Natural killer cell (primary cell): ENCODE measurements around the gene PAH. TPM values are rescaled to one million over a fixed set of nuclear protein-coding genes. Genes with fewer than 3 reads are reported as not detected.

Experiments used
- ATAC-seq, 3 donors: fragments of 150-1000 bp in 2 of 3; fragments of 200-7000 bp in 1 of 3; cut with Tn5 transposase; 1 replicate in 1 of 3; 2 replicates in 2 of 3; pipeline ENCODE4 v1.10.0; 2021; ENCODE audit warnings: mild to moderate bottlenecking in 2 of 3, moderate library complexity in 2 of 3
- DNase-seq, 2 donors: peaks; one replicate each; pipeline versions ENCODE4 v3.0.0 to v3.0.0-alpha.2; 2013 to 2021; ENCODE audit warnings: mixed read lengths in 1 of 2
- H3K27ac ChIP-seq: one replicate; pipeline ENCODE4 v1.5.1; 2013; ENCODE audit warnings: mild to moderate bottlenecking, low read length
- H3K27me3 ChIP-seq: one replicate; pipeline ENCODE4 v1.6.1; 2013; ENCODE audit warnings: low read length; ENCODE audit not compliant: control insufficient read depth, insufficient read depth
- H3K36me3 ChIP-seq: one replicate; pipeline ENCODE4 v1.6.1; 2013; ENCODE audit warnings: low read length; ENCODE audit not compliant: control insufficient read depth, insufficient read depth
- H3K4me1 ChIP-seq: one replicate; pipeline ENCODE4 v1.6.1; 2013; ENCODE audit warnings: low read length; ENCODE audit not compliant: control insufficient read depth, insufficient read depth
- H3K4me3 ChIP-seq: one replicate; pipeline ENCODE4 v1.5.1; 2013; ENCODE audit warnings: low read length
- H3K9me3 ChIP-seq: one replicate; pipeline ENCODE4 v1.6.1; 2013; ENCODE audit warnings: low read length; ENCODE audit not compliant: control insufficient read depth, insufficient read depth
- H3K27ac Mint-ChIP-seq, 2 donors: one replicate each; pipeline ENCODE4 v1.8.0; 2022; ENCODE audit warnings: mild to moderate bottlenecking in 2 of 2, mixed read lengths in 2 of 2, moderate library complexity in 1 of 2
- H3K27me3 Mint-ChIP-seq, 2 donors: one replicate each; pipeline ENCODE4 v1.8.0; 2022; ENCODE audit warnings: low read depth in 2 of 2, mixed read lengths in 2 of 2
- H3K36me3 Mint-ChIP-seq: one replicate; pipeline ENCODE4 v1.8.0; 2022; ENCODE audit warnings: mixed read lengths
- H3K4me1 Mint-ChIP-seq, 2 donors: one replicate each; pipeline ENCODE4 v1.8.0; 2022; ENCODE audit warnings: mixed read lengths in 2 of 2
- H3K4me3 Mint-ChIP-seq: one replicate; pipeline ENCODE4 v1.8.0; 2022; ENCODE audit warnings: mild to moderate bottlenecking, moderate library complexity, mixed read lengths
- H3K9me3 Mint-ChIP-seq, 2 donors: one replicate each; pipeline ENCODE4 v1.8.0; 2022; ENCODE audit warnings: mixed read lengths in 2 of 2
- CTCF ChIP-seq: fragments of 200-600 bp; IDR thresholded peaks from one replicate; pipeline ENCODE4 v1.8.0; 2022; ENCODE audit warnings: antibody characterized with exemption
- WGBS: methylation state at CpG from one replicate; pipeline ENCODE4 v1.1.7; 2013; ENCODE audit warnings: missing lambda C conversion rate; ENCODE audit not compliant: insufficient coverage; 5-methylcytosine and 5-hydroxymethylcytosine counted together
- intact Hi-C: fragments of 100-400 bp; cut with micrococcal nuclease; formaldehyde crosslinking; loops from one replicate; pipeline ENCODE4 v1.14.2; 2022
- total RNA-seq, 4 donors: library from RNA; stranded (reverse); fragments of 120-200 nt in 1 of 4; gene quantifications; one replicate each; pipeline versions ENCODE4 v1.2.3 to v1.2.4, GENCODE V29; 2013 to 2022

PAH gene
- total RNA-seq, 3 donors from 2014 or later (not counting 1 experiment from before 2014, with no cell fraction given), result not detected

- no peaks in the 10 kb centered on the region for H3K36me3 ChIP-seq
- H3K4me1 Mint-ChIP-seq, result no peaks in the 10 kb centered on the region
- 92% methylated on average over 1 of the region's 1 CpG for WGBS
- H3K9me3 Mint-ChIP-seq, result peaks cover 0 to 7% of the 10 kb centered on the region in 2 donors
- ATAC-seq (no peak), DNase-seq (no peak)
- no peak overlapping the region for H3K4me3 Mint-ChIP-seq
- no peaks in the 10 kb centered on the region for H3K27me3 Mint-ChIP-seq
- no peaks in the 10 kb centered on the region for H3K4me1 ChIP-seq
- no peaks in the 10 kb centered on the region for H3K9me3 ChIP-seq
- H3K27me3 ChIP-seq, result no peaks in the 10 kb centered on the region
- H3K4me3 ChIP-seq, result no peak overlapping the region
- H3K27ac ChIP-seq, result no peak overlapping the region
- intact Hi-C loops, result no loop called here
- no peaks in the 10 kb centered on the region for H3K36me3 Mint-ChIP-seq
- H3K27ac Mint-ChIP-seq, result no peak overlapping the region
- TF ChIP-seq CTCF, result no peak
Observed at GRCh38 chr12:102896067-102896466, 21.0 kb downstream of the PAH start.

DNA sequence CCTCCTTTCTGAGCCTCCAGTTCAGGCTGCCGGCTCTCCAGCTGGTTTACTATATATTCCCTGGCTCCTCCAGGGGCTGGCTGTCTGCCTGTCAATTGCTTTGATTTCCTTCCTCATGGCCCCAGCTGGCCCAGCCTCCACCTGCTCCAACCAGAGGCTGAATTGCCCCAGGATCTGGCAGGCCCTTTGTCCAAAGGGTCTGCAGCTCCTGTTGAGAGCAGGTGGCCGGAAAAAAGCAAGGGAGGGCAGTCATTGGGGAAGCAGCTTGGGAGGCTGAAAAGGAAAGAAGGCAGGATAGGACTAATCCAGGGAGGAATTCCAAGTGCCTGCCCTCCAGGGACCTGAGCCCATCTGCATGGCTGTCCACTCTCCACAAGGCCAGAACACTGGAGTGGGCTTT is 25.3 kb downstream of the PAH start:
- 57% methylated on average over 2 of the region's 2 CpGs for WGBS
- Histone ChIP-seq H3K9me3 (no peaks in the 10 kb centered on the region), H3K27ac (no peak overlapping the region), H3K36me3 (no peaks in the 10 kb centered on the region), H3K4me3 (no peak overlapping the region), H3K27me3 (no peaks in the 10 kb centered on the region), H3K4me1 (no peaks in the 10 kb centered on the region)
- DNase-seq (no peak), ATAC-seq (no peak)
- Mint-ChIP-seq H3K4me3 (no peak overlapping the region), H3K36me3 (no peaks in the 10 kb centered on the region), H3K27me3 (no peaks in the 10 kb centered on the region), H3K9me3 (peaks cover 0 to 5% of the 10 kb centered on the region in 2 donors), H3K4me1 (no peaks in the 10 kb centered on the region), H3K27ac (no peak overlapping the region)
- TF ChIP-seq CTCF, result no peak
- intact Hi-C loops, result no loop called here

DNA sequence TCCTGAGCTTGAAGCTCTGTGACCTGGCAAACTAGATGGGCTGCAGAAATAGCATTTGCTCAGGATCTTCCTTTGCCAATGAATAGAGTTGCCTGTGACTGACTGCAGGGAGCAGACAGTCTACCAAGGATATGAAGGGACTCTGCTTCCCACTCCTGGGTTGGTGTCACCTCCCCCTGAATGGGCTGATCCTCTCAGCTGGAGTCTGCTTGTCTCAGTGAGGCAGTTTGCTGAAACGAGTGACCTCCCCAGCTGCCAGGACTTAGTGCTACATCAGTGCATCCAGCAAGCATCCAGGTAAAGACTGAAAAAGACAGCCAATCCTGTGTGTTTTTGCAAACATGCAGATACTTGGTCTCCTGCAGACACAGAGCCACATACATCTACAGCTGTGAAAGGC is 28.5 kb downstream of the PAH start:
- no peak for TF ChIP-seq CTCF
- Histone ChIP-seq H3K9me3 (no peaks in the 10 kb centered on the region), H3K36me3 (no peaks in the 10 kb centered on the region), H3K4me3 (no peak overlapping the region), H3K4me1 (no peaks in the 10 kb centered on the region), H3K27me3 (no peaks in the 10 kb centered on the region), H3K27ac (no peak overlapping the region)
- 7% methylated on average over 1 of the region's 1 CpG for WGBS
- intact Hi-C loops, result no loop called here
- no peaks in the 10 kb centered on the region for H3K4me1 Mint-ChIP-seq
- H3K27ac Mint-ChIP-seq, result no peak overlapping the region
- H3K4me3 Mint-ChIP-seq, result no peak overlapping the region
- ATAC-seq, result no peak
- H3K36me3 Mint-ChIP-seq, result no peaks in the 10 kb centered on the region
- H3K9me3 Mint-ChIP-seq, result peaks cover 0 to 2% of the 10 kb centered on the region in 2 donors
- DNase-seq, result no peak
- no peaks in the 10 kb centered on the region for H3K27me3 Mint-ChIP-seq
